HG03439 (cell line): ENCODE results near the gene CPS1.

Source experiments
- ATAC-seq: cut with Tn5 transposase; IDR thresholded peaks from one replicate; pipeline ENCODE4 v1.9.1; 2021; ENCODE audit warnings: mild to moderate bottlenecking, moderate library complexity; ENCODE audit not compliant: unreplicated experiment

The CPS1 gene

DNA sequence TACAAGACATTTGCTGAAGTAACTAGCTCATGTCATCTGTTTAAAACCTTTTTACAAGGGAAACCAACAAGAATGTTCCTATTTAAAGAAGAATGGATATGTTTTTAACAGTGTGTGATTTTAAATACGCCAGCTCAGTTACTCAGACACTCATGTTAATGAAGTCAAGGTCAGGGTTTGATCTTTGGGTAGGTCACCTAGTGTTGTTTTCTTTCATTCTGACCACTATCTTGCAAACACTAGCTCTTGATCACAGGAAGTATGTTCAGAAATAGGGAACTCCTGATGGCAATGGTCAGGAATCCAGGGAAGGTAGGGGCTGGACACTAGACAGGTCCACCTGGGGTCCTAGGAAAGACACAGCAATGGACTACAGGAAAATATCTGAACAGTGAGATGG, 116.7 kb downstream of the CPS1 start:
- ATAC-seq, result no peak

DNA sequence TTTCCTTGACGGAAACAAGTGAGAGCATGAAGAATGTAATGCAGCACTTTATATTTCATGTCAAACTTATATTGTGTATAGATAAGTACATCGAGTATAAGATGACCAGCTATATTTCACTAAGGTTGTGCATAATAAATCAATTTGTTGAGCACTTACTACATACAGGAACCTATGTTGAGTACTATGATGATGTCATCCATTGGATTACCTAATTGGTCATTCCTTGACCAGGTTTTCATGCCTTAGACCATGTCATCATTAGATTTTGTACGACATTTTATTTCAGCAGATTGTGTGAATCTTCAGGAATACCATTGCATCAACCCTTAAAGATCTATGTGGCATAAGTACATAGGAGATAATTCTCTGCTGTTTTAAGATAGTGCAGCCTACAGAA, 119.7 kb downstream of the CPS1 start:
- no peak for ATAC-seq

- ATAC-seq, result no peak
These were observed 125.1 kb downstream of the CPS1 start for GRCh38 chr2:210681491-210681890.

DNA sequence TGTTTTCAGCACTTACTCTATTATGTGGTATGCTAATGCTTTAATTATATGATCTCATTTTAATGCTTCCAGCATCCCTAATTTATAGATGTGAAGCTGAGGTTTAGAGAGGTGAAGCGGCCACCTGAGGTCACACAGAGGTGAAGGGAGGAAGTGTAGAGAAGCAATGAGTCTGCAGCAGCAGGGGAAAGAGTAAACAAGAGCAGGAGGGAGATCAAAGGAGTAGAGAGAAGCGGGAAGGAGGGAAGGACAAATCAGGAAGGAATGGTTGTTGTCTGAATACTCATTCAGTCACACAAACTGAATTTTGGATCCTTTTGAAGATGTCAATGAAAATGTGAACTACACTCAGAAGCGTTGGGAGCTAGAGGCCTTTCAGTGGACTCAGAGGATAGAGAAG, 130.0 kb downstream of the CPS1 start:
- ATAC-seq, result no peak

- no peak for ATAC-seq
These were observed 131.5 kb downstream of the CPS1 start for GRCh38 chr2:210687786-210688470.

GRCh38 chr2:210707900-210708299, 151.5 kb downstream of the CPS1 start:
- no peak for ATAC-seq

DNA sequence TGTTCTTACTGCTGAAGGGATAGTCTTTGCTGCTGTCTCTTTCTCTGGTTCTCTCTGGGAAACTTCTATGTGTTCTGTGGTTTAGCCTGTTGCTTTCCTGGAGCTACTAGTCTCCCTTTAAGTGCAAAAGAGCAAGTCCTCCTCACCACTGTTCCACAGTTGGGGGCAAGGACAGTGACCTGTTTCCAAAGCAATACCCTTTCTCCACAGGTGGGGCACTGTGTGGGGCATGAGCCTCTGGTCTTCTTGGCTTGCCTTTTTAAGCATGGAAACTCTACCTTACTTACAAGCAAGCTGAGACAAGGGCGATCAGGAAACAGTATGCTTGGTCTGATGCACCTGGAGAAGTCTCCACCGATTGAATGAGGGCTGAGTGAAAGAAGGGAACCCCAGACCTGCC, 156.7 kb downstream of the CPS1 start:
- no peak for ATAC-seq

- ATAC-seq, result no peak
These were observed 159.2 kb downstream of the CPS1 start for GRCh38 chr2:210715560-210716082.

GRCh38 chr2:210718503-210718902, 162.1 kb downstream of the CPS1 start:
- no peak for ATAC-seq

GRCh38 chr2:210722092-210722491, 165.7 kb downstream of the CPS1 start:
- no peak for ATAC-seq

- ATAC-seq, result no peak
These were observed 171.2 kb downstream of the CPS1 start for GRCh38 chr2:210727549-210727948.
